NCI-H1092 (cell line): ENCODE results near the gene ITPRID1.
"Not testable (repeated sequence)": the region's sequence is repeated elsewhere in the genome, so short reads cannot be mapped to it uniquely, and the experiment has no call there.

Experiments used
- DNase-seq: peaks from one replicate; lab custom pipeline; 2025; lab: John Stamatoyannopoulos, UW

Gene ITPRID1

DNA sequence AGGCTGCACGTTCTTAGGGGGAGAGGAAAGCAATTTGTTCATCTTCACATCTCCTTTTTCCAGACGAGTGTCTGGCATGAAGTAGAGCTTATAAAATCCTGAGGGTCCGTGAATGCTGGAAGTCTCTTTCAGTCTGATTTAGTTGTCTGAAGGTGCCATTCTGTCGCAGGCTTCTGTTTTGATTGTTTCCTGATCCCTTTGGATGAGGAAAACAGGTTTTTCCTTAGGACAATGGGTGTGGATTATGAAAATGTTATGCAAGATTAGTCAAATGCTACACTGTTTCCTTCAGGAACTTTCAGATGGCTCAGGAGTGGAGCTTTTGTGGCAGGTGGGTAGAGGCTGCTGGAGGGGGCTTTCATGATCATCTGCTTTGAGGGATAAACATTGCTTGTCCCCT, at the start of gene ITPRID1:
Gene ITPRID1, plus strand, starts transcription at position 301 of the 400 bp plus-strand sequence. CDS start 38,935 bp downstream, outside the sequence.
- no peak for DNase-seq

DNA sequence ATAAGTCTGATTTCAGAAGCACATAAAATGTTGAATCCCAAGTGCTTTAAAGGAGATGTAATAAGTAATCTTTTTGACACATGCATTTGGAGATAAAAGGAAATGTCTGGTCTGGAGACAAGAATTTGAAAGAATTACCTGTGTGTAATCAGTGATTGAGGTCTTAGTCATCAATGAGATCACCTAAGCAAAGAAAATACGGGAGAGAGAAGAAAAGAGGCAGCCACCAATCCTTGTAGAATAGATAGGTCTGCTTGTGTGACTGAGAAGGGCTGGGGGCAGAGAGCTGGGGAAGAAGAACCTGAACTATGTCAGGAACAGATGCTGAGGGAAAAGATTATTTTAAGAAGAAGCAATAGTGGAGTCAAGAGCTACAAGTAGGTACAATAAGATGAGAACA, 49.3 kb upstream of the ITPRID1 start:
- DNase-seq, result no peak

DNA sequence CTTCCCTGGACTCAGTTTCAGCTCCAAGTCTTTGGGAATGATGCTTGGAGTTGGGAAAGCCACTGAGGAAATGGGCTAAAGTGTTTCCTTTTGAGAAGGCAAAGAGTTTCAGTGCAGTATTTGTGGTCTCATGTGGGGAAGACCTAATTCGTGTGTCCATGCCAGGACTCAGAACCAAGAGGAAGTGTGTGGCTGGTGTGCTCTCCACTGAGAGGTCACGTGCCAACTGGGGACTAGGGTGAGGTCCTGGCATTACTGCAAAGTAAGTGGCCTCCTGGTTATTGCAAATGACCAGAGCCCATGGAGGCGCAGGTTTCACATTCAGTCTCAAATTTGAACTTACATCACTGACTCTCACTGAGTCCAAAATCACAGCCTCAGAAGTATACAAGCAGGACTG, 48.6 kb upstream of the ITPRID1 start:
- no peak for DNase-seq

DNA sequence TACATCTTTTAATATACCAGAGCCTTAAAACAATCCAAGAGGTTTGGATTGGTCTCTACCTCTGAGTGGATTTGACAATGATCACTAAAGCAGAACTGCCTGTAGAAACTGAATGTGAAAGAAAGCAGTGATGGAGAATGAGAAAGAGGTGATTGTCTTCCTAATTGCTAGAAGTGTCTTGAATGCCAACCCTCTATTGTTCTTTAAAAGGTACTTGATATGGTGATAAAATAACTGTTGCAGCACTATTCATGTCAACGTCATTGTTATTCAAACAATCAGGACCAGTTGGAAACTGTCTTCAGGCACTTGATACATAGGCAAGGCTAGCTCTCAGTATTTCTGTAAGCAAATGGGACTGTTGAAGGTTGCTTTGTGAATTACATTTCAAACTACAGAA, 47.9 kb upstream of the ITPRID1 start:
- DNase-seq, result no peak

DNA sequence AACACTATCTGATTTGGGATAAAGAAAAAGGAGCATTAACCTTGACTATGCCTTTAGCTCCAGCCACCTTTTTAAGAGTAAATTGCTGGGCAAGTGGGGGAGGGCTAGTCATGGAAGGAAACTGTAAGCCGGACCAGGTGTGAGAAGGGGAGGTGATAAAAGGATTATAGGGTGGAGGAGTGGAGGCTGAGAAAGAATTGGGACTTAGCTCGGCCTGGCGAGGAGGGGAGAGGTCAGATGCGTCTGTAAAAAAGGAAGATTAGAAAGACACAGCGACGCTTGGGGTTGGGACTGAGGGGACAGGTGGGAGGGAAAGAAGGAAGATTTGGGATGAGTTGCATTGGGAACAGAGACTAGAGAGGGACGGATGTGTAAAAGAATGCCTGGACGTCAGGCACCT, 43.0 kb upstream of the ITPRID1 start:
- DNase-seq, result not testable (repeated sequence)

DNA sequence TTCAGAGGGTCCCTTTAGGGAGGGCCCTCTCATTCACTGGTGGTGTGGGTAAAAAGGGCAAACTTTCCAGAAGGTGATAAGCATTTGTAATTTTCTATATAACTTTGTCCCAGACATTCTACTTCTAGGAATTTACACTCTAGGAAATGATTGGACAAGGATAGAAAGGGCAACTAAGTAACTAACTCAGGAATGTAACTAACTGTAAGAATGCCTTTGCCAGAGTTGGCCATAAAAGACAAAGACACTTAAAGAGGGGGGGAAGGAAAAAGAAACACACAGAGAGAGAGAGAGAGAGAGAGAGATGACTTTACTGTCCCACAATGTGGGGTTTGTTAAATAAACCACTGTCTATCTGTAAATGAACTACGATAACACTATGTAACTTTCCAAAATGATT, 38.5 kb upstream of the ITPRID1 start:
- DNase-seq, result no peak

DNA sequence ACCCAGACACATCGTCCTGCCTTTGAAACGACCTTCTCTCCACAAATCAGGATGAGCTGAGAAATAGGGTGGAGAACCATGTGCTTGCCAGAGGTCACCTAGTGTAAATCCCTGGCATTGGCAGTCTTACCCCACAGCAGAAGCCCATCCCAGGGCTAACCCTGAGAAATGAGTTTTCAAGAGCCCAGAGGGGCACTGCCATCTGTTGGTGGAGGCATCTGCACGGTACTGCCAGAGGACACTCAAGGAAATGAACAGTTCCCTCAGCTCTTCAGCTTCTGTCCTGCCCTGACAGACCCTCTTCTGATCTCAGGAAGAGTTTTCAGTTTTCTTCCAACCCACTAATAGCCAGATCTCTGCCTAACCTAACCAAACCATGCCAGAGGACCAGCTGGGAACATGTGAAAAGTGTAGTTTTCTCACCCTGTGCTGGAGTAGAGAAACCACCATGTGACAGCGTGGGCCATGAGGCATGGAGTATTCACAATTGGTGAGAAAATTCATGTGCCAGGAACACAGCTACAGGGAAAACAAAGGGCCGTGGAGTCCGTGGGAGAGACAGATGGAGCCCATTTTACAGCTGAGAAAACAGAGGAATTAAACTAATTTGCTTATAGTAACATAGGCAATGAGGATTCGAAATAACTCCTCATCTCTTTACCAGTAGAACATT, 37.7 kb upstream of the ITPRID1 start:
- DNase-seq, result no peak

DNA sequence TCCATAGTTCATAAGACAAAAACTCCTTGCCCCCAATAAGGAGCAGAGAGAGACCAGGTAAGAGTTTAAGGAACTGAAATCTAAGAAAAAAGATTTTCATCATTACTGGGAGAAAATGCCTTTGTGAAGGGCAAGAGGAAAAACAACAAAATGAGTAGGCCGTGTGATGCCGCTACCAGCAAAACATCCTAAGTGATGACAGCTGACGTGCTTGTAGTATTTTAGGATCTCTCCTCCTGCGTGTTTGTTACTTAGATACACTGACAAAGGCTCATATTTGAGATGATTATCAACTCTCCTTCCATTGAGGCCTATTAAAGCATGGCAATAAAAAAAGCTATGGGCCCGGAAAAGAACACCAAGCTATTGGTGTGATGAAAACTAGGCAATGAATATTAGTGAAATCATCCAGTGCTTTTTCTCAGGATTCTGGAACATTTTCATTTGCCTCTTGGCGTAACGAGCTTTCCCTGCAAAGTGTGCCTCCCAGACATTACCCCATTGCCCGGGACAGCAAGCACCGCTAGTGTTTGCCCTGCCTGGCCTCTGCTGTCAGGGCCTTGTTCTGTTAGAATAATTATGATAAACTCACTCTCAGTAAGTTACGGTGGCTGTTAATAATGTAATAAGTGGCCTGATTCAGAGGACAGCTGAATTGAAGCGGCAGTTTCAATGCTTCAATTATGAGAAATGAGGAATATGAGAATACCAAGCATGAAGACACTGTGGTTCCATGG, 36.8 kb upstream of the ITPRID1 start:
- DNase-seq, result no peak

DNA sequence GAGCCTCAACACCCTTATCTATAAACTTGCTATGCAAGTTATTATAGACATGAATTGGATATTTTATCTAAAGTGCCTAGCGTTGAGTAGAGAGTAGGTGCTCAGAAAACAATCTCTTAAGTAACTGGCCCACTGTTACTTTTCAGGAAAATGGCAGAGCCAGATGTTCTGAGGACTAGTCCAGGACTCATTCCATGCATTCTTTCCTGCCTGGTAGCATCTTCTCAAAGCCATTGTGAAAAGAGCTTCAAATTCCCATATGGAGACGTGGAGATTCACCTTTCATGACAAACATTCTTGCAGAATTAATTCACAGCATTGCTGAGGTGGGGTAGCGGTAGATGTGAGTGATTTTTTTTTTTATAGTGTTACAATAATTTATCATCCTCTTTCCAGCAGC, 35.9 kb upstream of the ITPRID1 start:
- DNase-seq, result no peak

DNA sequence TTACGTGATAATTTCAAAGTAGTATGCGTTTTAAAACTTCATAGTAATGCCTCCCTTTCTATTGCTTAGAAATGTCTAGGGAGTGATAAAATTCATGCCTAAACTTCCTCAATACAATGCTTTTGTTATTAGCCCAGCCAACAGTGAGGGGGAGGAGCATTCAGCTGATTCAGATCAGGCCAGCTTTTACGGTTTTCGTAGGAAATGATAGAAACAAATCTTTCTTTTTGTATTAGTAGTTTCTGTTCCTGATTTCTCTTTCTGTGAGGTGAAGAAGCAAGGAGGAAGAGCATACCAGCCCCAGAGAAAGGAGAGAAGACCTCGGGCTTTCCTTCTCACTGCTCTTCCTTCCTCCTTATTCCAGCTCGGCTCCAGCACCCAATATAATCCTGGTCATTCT, 35.2 kb upstream of the ITPRID1 start:
- DNase-seq, result no peak

DNA sequence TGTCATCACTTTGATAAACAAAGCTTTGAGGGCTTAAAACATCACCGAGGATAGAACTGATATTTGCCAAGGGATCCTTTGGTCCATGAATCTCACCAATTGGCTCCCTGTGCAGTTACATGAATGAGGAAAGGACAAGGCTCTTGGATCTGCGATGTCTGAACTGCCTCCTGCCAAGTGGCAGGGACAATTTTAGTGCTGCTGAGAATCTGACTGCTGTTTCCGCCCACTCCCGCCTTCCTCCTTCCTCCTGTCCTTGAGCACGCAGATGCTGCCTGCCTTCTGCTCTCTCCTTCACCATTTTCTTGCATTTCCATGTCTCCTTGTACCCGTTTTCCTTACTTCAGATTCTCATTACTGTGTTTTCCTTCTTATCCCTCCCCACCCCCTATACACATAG, 26.8 kb upstream of the ITPRID1 start:
- DNase-seq, result no peak

DNA sequence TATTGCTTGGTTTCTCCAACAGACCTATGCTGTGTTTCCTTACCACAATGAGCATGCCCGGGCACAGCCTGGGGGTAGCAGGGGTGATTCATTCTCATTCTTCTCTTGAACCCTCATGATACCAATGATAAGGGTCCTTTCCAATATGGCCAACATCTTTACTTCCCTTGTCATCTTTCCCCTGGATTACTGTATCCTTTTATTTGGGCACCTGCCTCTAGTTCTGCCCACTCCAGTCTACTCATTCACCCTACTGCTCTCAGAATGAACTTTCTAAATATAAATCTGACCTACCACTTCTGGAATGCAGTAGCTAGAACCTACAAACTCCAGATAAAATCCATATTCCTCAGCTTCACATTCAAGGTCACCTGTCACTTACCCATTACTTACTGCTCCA, 26.4 kb upstream of the ITPRID1 start:
- DNase-seq, result no peak

DNA sequence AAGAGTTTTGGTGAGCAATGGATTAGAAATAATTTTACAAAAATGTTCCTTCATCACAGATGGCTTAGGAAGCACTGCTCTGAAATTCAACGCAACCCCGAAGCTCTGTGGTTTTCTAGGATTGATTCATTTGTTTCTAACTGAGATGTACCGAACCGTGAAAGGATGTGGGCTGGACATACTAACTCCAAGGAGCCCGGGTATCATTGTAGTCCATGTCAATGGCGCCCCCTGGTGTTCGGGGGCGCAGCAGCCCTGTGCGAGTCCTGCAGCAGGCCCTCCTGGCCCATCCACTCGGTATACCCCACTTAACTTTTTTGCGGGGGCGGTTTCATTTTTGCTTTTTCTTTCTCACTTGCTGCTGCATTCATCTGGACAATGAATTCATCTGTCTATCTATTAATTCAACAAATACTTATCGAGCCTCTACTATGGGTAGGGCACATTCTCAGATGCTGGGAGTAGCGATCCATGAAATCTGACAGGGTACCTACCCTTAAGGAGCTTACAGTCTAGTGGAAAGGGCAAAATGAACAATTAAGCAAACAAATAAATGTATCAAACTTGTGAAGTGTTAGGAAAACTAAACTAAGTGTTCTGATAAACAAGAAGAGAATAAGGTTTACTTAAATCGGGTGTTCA, 25.2 kb upstream of the ITPRID1 start:
- DNase-seq, result no peak

DNA sequence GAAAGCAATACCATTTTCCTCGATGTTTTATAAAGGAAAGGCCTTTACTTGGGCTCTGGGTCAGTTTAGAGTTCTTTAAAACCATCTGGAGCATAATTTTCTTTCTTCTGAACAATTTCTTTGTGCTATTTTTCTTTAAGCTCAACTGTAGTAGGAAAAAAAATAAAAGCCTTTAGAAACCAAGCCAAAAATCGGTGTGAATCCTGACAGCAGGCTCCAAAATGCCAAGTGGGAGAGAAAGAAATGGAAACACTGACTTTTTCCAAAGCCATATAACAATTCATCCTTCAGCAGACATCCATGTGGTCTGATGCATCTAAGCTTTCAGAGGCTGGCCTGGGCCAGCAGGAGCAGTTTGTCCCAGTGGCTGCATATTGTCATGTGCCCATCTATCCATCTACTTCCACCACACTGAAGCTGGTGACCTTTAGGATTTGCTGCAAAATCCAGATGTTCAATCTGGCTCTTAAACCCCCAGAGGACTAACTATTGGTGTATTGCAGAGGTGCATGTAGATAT, 23.0 kb upstream of the ITPRID1 start:
- DNase-seq, result no peak

DNA sequence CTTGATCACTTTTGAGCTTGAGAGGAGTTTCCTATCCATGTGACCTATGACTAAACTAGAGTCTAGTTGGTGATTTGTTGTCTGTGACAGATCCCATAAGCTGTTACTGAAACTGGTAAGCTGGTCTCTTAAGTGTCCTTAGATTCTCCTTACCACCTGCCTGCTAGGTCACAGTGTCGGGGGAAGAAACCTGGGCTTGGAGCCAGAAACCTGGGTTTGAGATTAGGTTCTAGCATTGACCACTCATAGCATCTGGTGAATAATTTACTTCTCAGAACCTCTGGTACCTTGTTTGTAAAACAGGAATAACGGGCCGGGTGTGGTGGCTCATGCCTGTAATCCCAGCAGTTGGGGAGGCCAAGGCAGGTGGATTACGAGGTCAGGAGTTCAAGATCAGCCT, 21.8 kb upstream of the ITPRID1 start:
- no peak for DNase-seq

DNA sequence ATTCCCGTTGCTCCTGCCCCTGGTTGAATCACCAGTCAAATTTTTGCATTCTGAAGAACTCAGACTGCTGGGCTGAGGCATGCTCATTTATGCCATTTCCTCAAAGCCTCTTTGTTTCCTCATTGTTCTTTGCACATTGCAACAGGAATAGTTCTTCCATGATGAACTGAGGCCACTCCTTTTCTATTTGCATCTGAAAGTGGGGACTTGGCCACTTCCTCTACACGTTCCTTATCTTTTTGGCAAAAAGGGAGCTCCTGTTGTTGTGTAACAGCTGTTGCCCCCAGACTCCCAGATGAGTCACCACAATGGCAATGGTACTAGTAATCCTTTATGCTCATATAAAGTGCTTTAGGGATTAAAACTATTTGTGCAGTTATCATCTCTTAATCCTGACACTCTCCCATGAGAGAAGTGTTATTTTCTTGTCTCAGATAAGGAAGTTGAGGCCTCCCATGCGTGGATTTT, 20.1 kb upstream of the ITPRID1 start:
- no peak for DNase-seq

DNA sequence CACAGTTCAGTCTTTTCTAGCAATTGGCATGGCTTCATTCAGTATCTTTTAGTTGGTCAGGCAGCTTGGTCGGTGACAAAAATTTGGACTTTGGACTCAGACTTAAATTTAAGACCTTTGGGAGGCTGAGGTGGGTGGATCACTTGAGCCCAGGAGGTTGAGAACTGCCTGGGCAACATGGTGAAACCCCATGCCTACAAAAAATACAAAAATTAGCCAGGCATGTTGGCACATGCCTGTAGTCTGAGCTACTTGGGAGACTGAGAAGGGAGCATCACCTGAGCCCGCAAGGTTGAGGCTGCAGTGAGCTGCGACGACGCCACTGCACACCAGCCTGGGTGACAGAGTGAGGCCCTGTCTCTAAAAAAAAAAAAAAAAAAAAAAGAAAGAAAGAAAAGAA, 19.5 kb upstream of the ITPRID1 start:
- no peak for DNase-seq

DNA sequence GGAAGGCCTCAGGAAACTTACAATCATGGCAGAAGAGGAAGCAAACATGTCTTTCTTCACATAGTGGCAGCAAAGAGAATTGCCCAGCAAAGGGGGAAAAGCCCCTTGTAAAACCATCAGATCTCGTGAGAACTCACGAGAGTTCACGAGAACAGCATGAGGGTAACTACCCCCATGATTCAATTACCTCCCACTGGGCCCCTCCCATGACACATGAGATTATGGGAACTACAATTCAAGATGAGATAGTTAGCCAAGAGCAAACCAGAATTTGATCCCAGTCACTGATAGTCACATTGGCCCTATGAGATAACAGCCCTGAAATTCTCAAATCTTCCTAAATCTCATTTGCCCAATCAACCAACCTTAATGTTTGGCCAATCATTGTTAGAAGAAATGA, 18.2 kb upstream of the ITPRID1 start:
- no peak for DNase-seq

DNA sequence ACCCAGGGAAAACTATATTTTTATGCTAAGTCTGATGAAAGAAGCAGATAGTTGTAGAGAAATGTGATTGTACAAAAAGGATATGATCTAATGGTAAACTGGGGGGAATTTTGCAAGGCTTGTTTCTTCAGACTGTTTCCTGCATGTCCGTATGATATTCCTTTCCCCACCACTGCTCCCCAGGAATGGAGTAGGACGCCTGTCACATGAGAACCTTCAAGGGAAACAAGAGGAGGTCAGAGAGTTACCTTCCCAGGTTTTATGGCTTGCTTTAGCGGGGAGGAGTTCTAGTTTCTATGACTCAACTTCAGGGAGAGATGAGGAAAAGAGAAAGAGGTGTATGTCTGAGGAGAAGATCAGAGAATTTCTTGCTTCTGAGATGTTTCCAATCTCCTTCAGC, 16.4 kb upstream of the ITPRID1 start:
- DNase-seq, result no peak

DNA sequence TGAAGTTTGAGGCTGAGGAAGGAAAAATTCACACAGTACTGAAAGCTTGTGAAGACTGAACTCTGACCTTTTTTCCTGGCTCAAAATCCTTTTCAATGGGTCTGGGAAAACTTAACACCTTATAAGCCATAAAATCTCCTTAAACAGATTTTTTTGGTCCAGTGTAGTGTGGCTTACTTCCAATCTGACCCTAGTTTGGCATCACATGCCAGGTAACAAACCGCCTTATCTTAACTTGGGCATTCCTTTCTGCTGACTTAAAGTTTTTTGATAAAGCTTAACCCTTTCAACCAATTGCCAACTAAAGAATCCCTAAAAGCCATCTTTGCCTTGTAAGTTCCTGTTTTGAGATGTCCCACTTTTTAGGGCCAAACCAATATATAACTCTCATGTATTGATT, 13.2 kb upstream of the ITPRID1 start:
- no peak for DNase-seq

DNA sequence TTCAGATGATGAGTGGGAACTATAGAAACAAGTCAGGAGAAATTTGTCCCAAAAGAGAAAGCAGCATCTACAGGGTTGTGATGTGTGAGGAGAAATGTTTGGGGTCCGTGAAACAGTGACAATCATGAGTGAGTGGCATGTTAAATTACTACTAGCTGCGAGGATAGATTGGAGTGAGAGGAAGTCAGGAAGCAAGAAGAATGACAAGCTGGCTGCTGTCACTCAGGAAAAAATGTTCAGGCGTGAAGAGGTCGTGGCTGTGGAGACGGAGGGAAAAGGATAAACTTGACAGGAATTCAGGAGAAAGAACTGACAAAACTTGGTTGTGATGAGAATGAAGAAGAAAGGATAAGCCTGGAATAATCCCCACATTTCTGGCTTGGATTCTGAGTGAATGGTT, 5.1 kb upstream of the ITPRID1 start:
- no peak for DNase-seq

DNA sequence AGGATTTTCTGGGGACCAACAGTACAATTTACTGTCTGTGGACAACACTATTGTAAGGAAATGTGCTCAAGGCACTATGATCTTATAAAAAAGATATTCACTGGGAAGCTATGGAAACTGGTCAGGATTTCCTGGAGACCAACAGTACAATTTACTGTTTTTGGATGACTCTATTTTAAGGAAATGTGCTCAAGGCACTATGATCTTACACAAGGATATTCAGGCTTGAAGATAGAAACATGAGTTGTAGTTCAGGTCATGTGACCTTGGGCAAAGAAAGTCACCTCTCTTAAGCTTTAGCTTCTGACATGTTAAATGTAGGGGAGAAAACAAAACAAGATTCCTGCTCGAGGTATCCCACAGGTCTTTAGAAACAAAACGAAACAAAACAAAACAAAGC, 1.7 kb upstream of the ITPRID1 start:
- no peak for DNase-seq
